ENCODE results near the gene CDK17.
A peak's percentile ranks its signal among the peaks of the same experiment; 100 is the strongest.

The CDK17 gene

DNA sequence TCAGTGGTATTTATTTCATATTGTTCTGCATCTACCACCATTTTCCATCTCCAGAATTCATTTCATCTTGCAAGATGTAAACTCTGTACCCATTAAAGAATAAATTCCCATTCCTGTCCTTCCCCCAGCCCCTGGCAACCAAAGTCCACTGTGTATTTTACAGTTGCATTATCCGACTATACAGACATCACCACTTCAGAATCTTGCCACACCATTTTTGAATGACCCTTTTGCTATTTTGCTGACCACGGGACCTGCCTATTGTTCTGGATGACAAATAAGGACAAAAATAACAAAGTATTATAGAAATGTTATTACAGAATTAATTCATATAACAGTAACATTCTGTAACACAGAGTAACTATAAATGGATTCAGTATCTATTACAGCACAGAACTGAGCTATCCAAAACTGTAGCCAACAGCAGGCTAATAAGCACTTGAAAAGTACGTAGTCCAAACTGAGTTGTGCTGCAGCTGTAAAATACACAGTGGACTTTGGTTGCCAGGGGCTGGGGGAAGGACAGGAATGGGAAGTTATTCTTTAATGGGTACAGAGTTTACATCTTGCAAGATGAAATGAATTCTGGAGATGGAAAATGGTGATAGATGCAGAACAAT, 61.3 kb downstream of the CDK17 start:
- TF ChIP-seq RARB (CRISPR knock-in tag; IDR thresholded peaks at IDR 0.05) (no peak), ZC3H10 (CRISPR knock-in tag; IDR thresholded peaks at IDR 0.05) (no peak), PPARA (CRISPR knock-in tag; IDR thresholded peaks at IDR 0.05; ENCODE audit: borderline replicate concordance) (no peak)
- ATAC-seq, result no peak

DNA sequence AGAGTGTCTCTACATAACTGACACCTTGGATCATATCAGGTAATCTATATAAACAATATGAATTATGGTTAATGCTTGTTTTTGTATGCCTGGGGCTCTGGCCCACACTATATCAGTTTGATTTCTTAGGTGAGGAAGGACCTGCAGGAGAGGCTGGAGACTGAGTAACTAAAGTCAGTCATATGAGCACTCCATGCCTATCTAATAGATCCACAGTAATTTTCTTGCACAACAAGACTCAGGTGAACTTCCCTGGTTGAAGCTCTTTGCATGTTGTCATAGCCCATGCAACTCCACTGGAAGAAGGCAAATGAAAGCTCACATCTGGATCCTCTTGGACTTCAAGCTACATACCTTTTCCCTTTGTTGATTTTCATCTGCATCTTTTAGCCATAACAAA, 62.3 kb downstream of the CDK17 start:
- no peak for ATAC-seq
- TF ChIP-seq GLIS3 (CRISPR knock-in tag; IDR thresholded peaks at IDR 0.05) (no peak), ZNF565 (CRISPR knock-in tag; conservative IDR thresholded peaks at IDR 0.05; ENCODE audit: low read depth) (no peak), ZFP30 (CRISPR knock-in tag; IDR thresholded peaks at IDR 0.05) (no peak), CSDC2 (CRISPR knock-in tag; IDR thresholded peaks at IDR 0.05) (no peak), PPARA (CRISPR knock-in tag; IDR thresholded peaks at IDR 0.05; ENCODE audit: borderline replicate concordance) (no peak), ZNF70 (CRISPR knock-in tag; IDR thresholded peaks at IDR 0.05) (no peak), ISL1 (CRISPR knock-in tag; IDR thresholded peaks at IDR 0.05) (no peak), RARB (CRISPR knock-in tag; IDR thresholded peaks at IDR 0.05) (no peak), ZNF8 (CRISPR knock-in tag; IDR thresholded peaks at IDR 0.05) (no peak), TCF4 (CRISPR knock-in tag; IDR thresholded peaks at IDR 0.05; ENCODE audit: borderline replicate concordance) (no peak), ZFP3 (CRISPR knock-in tag; IDR thresholded peaks at IDR 0.05) (no peak), SNAI2 (CRISPR knock-in tag; IDR thresholded peaks at IDR 0.05) (no peak), BACH2 (CRISPR knock-in tag; IDR thresholded peaks at IDR 0.05; ENCODE audit: borderline replicate concordance) (no peak), OSR1 (CRISPR knock-in tag; IDR thresholded peaks at IDR 0.05) (no peak), ESRRG (CRISPR knock-in tag; IDR thresholded peaks at IDR 0.05) (no peak), ZC3H10 (CRISPR knock-in tag; IDR thresholded peaks at IDR 0.05) (no peak)
- TF ChIP-seq, protein P1, sequence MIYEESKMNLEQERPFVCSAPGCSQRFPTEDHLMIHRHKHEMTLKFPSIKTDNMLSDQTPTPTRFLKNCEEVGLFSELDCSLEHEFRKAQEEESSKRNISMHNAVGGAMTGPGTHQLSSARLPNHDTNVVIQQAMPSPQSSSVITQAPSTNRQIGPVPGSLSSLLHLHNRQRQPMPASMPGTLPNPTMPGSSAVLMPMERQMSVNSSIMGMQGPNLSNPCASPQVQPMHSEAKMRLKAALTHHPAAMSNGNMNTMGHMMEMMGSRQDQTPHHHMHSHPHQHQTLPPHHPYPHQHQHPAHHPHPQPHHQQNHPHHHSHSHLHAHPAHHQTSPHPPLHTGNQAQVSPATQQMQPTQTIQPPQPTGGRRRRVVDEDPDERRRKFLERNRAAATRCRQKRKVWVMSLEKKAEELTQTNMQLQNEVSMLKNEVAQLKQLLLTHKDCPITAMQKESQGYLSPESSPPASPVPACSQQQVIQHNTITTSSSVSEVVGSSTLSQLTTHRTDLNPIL (CRISPR knock-in tag; IDR thresholded peaks at IDR 0.05; ENCODE audit: low read depth), result no peak
- TF ChIP-seq, protein P2, sequence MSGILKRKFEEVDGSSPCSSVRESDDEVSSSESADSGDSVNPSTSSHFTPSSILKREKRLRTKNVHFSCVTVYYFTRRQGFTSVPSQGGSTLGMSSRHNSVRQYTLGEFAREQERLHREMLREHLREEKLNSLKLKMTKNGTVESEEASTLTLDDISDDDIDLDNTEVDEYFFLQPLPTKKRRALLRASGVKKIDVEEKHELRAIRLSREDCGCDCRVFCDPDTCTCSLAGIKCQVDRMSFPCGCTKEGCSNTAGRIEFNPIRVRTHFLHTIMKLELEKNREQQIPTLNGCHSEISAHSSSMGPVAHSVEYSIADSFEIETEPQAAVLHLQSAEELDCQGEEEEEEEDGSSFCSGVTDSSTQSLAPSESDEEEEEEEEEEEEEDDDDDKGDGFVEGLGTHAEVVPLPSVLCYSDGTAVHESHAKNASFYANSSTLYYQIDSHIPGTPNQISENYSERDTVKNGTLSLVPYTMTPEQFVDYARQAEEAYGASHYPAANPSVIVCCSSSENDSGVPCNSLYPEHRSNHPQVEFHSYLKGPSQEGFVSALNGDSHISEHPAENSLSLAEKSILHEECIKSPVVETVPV (CRISPR knock-in tag; IDR thresholded peaks at IDR 0.05), result no peak
- TF ChIP-seq, protein P3, sequence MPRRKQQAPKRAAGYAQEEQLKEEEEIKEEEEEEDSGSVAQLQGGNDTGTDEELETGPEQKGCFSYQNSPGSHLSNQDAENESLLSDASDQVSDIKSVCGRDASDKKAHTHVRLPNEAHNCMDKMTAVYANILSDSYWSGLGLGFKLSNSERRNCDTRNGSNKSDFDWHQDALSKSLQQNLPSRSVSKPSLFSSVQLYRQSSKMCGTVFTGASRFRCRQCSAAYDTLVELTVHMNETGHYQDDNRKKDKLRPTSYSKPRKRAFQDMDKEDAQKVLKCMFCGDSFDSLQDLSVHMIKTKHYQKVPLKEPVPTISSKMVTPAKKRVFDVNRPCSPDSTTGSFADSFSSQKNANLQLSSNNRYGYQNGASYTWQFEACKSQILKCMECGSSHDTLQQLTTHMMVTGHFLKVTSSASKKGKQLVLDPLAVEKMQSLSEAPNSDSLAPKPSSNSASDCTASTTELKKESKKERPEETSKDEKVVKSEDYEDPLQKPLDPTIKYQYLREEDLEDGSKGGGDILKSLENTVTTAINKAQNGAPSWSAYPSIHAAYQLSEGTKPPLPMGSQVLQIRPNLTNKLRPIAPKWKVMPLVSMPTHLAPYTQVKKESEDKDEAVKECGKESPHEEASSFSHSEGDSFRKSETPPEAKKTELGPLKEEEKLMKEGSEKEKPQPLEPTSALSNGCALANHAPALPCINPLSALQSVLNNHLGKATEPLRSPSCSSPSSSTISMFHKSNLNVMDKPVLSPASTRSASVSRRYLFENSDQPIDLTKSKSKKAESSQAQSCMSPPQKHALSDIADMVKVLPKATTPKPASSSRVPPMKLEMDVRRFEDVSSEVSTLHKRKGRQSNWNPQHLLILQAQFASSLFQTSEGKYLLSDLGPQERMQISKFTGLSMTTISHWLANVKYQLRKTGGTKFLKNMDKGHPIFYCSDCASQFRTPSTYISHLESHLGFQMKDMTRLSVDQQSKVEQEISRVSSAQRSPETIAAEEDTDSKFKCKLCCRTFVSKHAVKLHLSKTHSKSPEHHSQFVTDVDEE (CRISPR knock-in tag; IDR thresholded peaks at IDR 0.05), result no peak
- TF ChIP-seq, protein P4, sequence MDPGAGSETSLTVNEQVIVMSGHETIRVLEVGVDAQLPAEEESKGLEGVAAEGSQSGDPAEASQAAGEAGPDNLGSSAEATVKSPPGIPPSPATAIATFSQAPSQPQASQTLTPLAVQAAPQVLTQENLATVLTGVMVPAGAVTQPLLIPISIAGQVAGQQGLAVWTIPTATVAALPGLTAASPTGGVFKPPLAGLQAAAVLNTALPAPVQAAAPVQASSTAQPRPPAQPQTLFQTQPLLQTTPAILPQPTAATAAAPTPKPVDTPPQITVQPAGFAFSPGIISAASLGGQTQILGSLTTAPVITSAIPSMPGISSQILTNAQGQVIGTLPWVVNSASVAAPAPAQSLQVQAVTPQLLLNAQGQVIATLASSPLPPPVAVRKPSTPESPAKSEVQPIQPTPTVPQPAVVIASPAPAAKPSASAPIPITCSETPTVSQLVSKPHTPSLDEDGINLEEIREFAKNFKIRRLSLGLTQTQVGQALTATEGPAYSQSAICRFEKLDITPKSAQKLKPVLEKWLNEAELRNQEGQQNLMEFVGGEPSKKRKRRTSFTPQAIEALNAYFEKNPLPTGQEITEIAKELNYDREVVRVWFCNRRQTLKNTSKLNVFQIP (CRISPR knock-in tag; IDR thresholded peaks at IDR 0.05; ENCODE audit: borderline replicate concordance, low read depth), result no peak

DNA sequence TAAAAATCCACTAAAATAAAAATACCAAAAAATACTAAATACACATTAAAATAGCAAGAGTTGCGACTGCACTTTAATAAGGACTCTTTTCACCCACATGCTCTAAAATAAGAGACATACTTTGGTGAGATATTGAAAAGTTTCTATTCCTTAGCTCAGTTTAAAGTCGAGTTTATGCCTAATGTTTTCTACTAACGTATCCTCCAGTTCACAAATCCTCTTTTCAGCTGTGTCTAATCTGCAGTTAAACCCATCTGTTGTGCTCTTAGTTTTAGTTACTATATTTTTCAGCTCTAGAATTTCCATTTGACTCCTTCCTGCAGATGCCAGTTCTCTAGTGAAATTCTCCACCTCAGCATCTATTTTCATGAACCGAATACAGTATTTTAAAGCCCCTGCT, 63.8 kb downstream of the CDK17 start:
- TF ChIP-seq TCF4 (CRISPR knock-in tag; IDR thresholded peaks at IDR 0.05; ENCODE audit: borderline replicate concordance), result no peak
- peak; percentile 97 for TF ChIP-seq ZFP30 (CRISPR knock-in tag; IDR thresholded peaks at IDR 0.05)
- TF ChIP-seq, protein P3 (CRISPR knock-in tag; IDR thresholded peaks at IDR 0.05), result no peak

More for the DNA sequence above, 63.8 kb downstream of the CDK17 start:
- no peak for ATAC-seq
